HepG2 (cell line): Measurements from ENCODE around the gene NHSL1. TPM values are rescaled to one million over a fixed set of nuclear protein-coding genes. Genes with fewer than 3 reads are reported as not detected.

Source experiments
- GRHL1 ChIP-seq: sonication (generic); formaldehyde crosslinking; conservative IDR thresholded peaks from 2 replicates; pipeline ENCODE4 v1.8.0; 2022; ENCODE audit warnings: missing genetic modification reagents
- IRF1 ChIP-seq: sonication (generic); formaldehyde crosslinking; IDR thresholded peaks from 2 replicates; pipeline ENCODE4 v1.4.0; 2020; ENCODE audit warnings: low read depth, mild to moderate bottlenecking, missing genetic modification reagents
- JUN ChIP-seq: sonication (generic); formaldehyde crosslinking; IDR thresholded peaks from 2 replicates; pipeline ENCODE4 v1.4.0; 2020; ENCODE audit warnings: mild to moderate bottlenecking, missing genetic modification reagents
- LBX2 ChIP-seq: sonication (generic); formaldehyde crosslinking; IDR thresholded peaks from 2 replicates; pipeline ENCODE4 v1.5.0; 2020; ENCODE audit warnings: missing genetic modification reagents, mild to moderate bottlenecking, borderline replicate concordance
- MED13 ChIP-seq: sonication (generic); formaldehyde crosslinking; IDR thresholded peaks from 2 replicates; pipeline ENCODE4 v1.5.0; 2020; ENCODE audit warnings: missing genetic modification reagents
- NCOA2 ChIP-seq: sonication (generic); formaldehyde crosslinking; IDR thresholded peaks from 2 replicates; pipeline ENCODE4 v1.8.0; 2022; ENCODE audit warnings: inconsistent platforms
- NFYC ChIP-seq: IDR thresholded peaks from 2 replicates; pipeline ENCODE4 v1.6.1; 2016; ENCODE audit warnings: missing genetic modification reagents, missing compliant biosample characterization
- NKX3-1 ChIP-seq: sonication (generic); formaldehyde crosslinking; IDR thresholded peaks from 2 replicates; pipeline ENCODE4 v1.5.0; 2020; ENCODE audit warnings: missing genetic modification reagents
- SMAD1 ChIP-seq: sonication (generic); formaldehyde crosslinking; IDR thresholded peaks from 2 replicates; pipeline ENCODE4 v1.4.0; 2020; ENCODE audit warnings: missing genetic modification reagents, low read depth, mild to moderate bottlenecking, borderline replicate concordance
- SMARCC2 ChIP-seq: fragments of 450-650 bp; IDR thresholded peaks from 2 replicates; pipeline ENCODE4 v1.6.1; 2017; ENCODE audit warnings: antibody characterized with exemption, mild to moderate bottlenecking
- SNAPC2 ChIP-seq: sonication (generic); formaldehyde crosslinking; IDR thresholded peaks from 2 replicates; pipeline ENCODE4 v1.8.1; 2022; ENCODE audit warnings: mild to moderate bottlenecking, missing genetic modification reagents
- SRSF4 ChIP-seq: fragments of 200-400 bp; formaldehyde crosslinking; IDR thresholded peaks from one replicate; pipeline ENCODE4 v1.6.1; 2018; ENCODE audit warnings: mild to moderate bottlenecking, low read depth, low read length, moderate library complexity; ENCODE audit not compliant: poor library complexity, severe bottlenecking
- TCF7 ChIP-seq: sonication (generic); IDR thresholded peaks from 2 replicates; pipeline ENCODE4 v1.6.1; 2016; ENCODE audit warnings: antibody characterized with exemption, low read depth
- ZNF138 ChIP-seq: sonication (generic); formaldehyde crosslinking; IDR thresholded peaks from 2 replicates; pipeline ENCODE4 v1.5.0; 2020; ENCODE audit warnings: mild to moderate bottlenecking, low read depth, missing genetic modification reagents
- ZNF235 ChIP-seq: sonication (generic); formaldehyde crosslinking; IDR thresholded peaks from 2 replicates; pipeline ENCODE4 v1.8.1; 2023; ENCODE audit warnings: mild to moderate bottlenecking, missing genetic modification reagents, borderline replicate concordance
- ZNF441 ChIP-seq: sonication (generic); formaldehyde crosslinking; IDR thresholded peaks from 2 replicates; pipeline ENCODE4 v1.7.0; 2021; ENCODE audit warnings: missing genetic modification reagents, borderline replicate concordance
- ZNF614 ChIP-seq: IDR thresholded peaks from 2 replicates; pipeline ENCODE4 v1.6.1; 2018; ENCODE audit warnings: missing biosample characterization, missing genetic modification reagents, inconsistent platforms, borderline replicate concordance
- ZNF713 ChIP-seq: sonication (generic); formaldehyde crosslinking; IDR thresholded peaks from 2 replicates; pipeline ENCODE4 v1.4.0; 2020; ENCODE audit warnings: mild to moderate bottlenecking, missing genetic modification reagents
- ZNF841 ChIP-seq: sonication (generic); formaldehyde crosslinking; IDR thresholded peaks from 2 replicates; pipeline ENCODE4 v1.8.1; 2023; ENCODE audit warnings: missing genetic modification reagents, borderline replicate concordance
- ZZZ3 ChIP-seq: sonication (generic); formaldehyde crosslinking; IDR thresholded peaks from 2 replicates; pipeline ENCODE4 v1.4.0; 2020; ENCODE audit warnings: missing genetic modification reagents, mild to moderate bottlenecking, borderline replicate concordance
- polyA plus RNA-seq, 8 experiments: library from polyadenylated mRNA; depleted of rRNA in 3 of 8; stranded (reverse) in 7 of 8; unstranded in 1 of 8; fragments of >200 nt; fragmentation: Illumina TruSeq in 4 of 8; extraction: Trizol in 4 of 8; gene quantifications; 2 replicates each; pipeline versions ENCODE4 v1.2.1 to v1.2.3, GENCODE V29; 2011 to 2016; ENCODE audit warnings: low read depth in 4 of 8, missing spikeins in 1 of 8, mixed read lengths in 1 of 8; ENCODE audit not compliant: insufficient read depth in 1 of 8
- total RNA-seq, 5 experiments: library from RNA; depleted of rRNA; stranded (reverse); fragments of >200 nt; fragmentation: Illumina TruSeq; extraction: Trizol; gene quantifications; 2 replicates each; pipeline ENCODE4 v1.2.3, GENCODE V29; 2016; ENCODE audit warnings: low read depth in 1 of 5
- TF ChIP-seq, protein P1 (sequence below): sonication (generic); formaldehyde crosslinking; IDR thresholded peaks from 2 replicates; pipeline ENCODE4 v1.4.0; 2020; ENCODE audit warnings: mild to moderate bottlenecking, missing genetic modification reagents
- TF ChIP-seq, protein P2 (sequence below): sonication (generic); formaldehyde crosslinking; IDR thresholded peaks from 2 replicates; pipeline ENCODE4 v1.4.0; 2020; ENCODE audit warnings: mild to moderate bottlenecking, low read depth, missing genetic modification reagents

The NHSL1 gene
- total and polyA plus RNA-seq, 2 of the 13 experiments (the other 11 are each of a cell fraction or from before 2014, with no cell fraction given): 24.9 to 53.6 TPM

GRCh38 chr6:138507977-138508675 is 8.8 kb upstream of the NHSL1 start (continued):
- no peak for TF ChIP-seq MED13 (CRISPR knock-in tag)
- peak; percentile 52; the same call in 1 of the 2 replicates for TF ChIP-seq NCOA2 (CRISPR knock-in tag)
- TF ChIP-seq GRHL1 (CRISPR knock-in tag): no peak
- no peak for TF ChIP-seq SMARCC2
- 0 out of 2 replicates have a peak, but pooled peaks have one; percentile 19 for TF ChIP-seq SNAPC2
- TF ChIP-seq ZNF441: no peak
- TF ChIP-seq ZNF138: no peak
- no peak for TF ChIP-seq ZNF841 (CRISPR knock-in tag)
- no peak for TF ChIP-seq ZNF614 (CRISPR knock-in tag)
- peak; percentile 30 for TF ChIP-seq TCF7
- TF ChIP-seq, protein P1, sequence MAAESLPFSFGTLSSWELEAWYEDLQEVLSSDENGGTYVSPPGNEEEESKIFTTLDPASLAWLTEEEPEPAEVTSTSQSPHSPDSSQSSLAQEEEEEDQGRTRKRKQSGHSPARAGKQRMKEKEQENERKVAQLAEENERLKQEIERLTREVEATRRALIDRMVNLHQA (CRISPR knock-in tag): no peak
- no peak for TF ChIP-seq SMAD1 (CRISPR knock-in tag)
- TF ChIP-seq ZNF713 (CRISPR knock-in tag): no peak
- no peak for TF ChIP-seq ZZZ3 (CRISPR knock-in tag)
- TF ChIP-seq LBX2: no peak
- TF ChIP-seq, protein P2, sequence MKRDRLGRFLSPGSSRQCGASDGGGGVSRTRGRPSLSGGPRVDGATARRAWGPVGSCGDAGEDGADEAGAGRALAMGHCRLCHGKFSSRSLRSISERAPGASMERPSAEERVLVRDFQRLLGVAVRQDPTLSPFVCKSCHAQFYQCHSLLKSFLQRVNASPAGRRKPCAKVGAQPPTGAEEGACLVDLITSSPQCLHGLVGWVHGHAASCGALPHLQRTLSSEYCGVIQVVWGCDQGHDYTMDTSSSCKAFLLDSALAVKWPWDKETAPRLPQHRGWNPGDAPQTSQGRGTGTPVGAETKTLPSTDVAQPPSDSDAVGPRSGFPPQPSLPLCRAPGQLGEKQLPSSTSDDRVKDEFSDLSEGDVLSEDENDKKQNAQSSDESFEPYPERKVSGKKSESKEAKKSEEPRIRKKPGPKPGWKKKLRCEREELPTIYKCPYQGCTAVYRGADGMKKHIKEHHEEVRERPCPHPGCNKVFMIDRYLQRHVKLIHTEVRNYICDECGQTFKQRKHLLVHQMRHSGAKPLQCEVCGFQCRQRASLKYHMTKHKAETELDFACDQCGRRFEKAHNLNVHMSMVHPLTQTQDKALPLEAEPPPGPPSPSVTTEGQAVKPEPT (CRISPR knock-in tag): no peak
- TF ChIP-seq NKX3-1 (CRISPR knock-in tag): no peak
- TF ChIP-seq JUN: no peak
- no peak for TF ChIP-seq IRF1
- TF ChIP-seq SRSF4: no peak
- TF ChIP-seq NFYC (CRISPR knock-in tag): no peak
- no peak for TF ChIP-seq ZNF235 (CRISPR knock-in tag)
